Measurements from ENCODE around the gene PLA2G4B. TPM values are rescaled to one million over a fixed set of nuclear protein-coding genes. Genes with fewer than 3 reads are reported as not detected.

The PLA2G4B gene
- total RNA-seq, 1 donor from 2014 or later = 8.2 TPM

GRCh38 chr15:41872166-41872747, 33.6 kb downstream of the PLA2G4B start:
- H3K36me3 ChIP-seq (ENCODE audit: control insufficient read depth, insufficient read depth, low read length) = no peaks in the 10 kb centered on the region
- H3K4me3 ChIP-seq (ENCODE audit: low read depth, low read length) = no peak overlapping the region
- TF ChIP-seq CTCF (IDR thresholded peaks at IDR 0.05; ENCODE audit: insufficient read depth, low read length, severe bottlenecking) = no peak
- no peaks in the 10 kb centered on the region for H3K27me3 ChIP-seq (ENCODE audit: control insufficient read depth, insufficient read depth, low read length)
- FAIRE-seq = no peak
- peak; percentile 74 for DNase-seq (ENCODE audit: low read depth)

GRCh38 chr15:41873711-41874110, 35.1 kb downstream of the PLA2G4B start:
- H3K27me3 ChIP-seq (ENCODE audit: control insufficient read depth, insufficient read depth, low read length) = no peaks in the 10 kb centered on the region
- H3K36me3 ChIP-seq (ENCODE audit: control insufficient read depth, insufficient read depth, low read length) = no peaks in the 10 kb centered on the region
- DNase-seq (ENCODE audit: low read depth) (no peak), FAIRE-seq (no peak)
- no peak overlapping the region for H3K4me3 ChIP-seq (ENCODE audit: low read depth, low read length)
- TF ChIP-seq CTCF (IDR thresholded peaks at IDR 0.05; ENCODE audit: insufficient read depth, low read length, severe bottlenecking) = no peak

GRCh38 chr15:41874736-41875135, 36.1 kb downstream of the PLA2G4B start:
- no peak for DNase-seq (ENCODE audit: low read depth)
- FAIRE-seq = no peak
- Histone ChIP-seq H3K27me3 (ENCODE audit: control insufficient read depth, insufficient read depth, low read length) (no peaks in the 10 kb centered on the region), H3K36me3 (ENCODE audit: control insufficient read depth, insufficient read depth, low read length) (no peaks in the 10 kb centered on the region), H3K4me3 (ENCODE audit: low read depth, low read length) (no peak overlapping the region)
- no peak for TF ChIP-seq CTCF (IDR thresholded peaks at IDR 0.05; ENCODE audit: insufficient read depth, low read length, severe bottlenecking)

- Histone ChIP-seq H3K36me3 (ENCODE audit: control insufficient read depth, insufficient read depth, low read length) (no peaks in the 10 kb centered on the region), H3K27me3 (ENCODE audit: control insufficient read depth, insufficient read depth, low read length) (peaks cover 3% of the 10 kb centered on the region), H3K4me3 (ENCODE audit: low read depth, low read length) (no peak overlapping the region)
- FAIRE-seq (no peak), DNase-seq (ENCODE audit: low read depth) (no peak)
- no peak for TF ChIP-seq CTCF (IDR thresholded peaks at IDR 0.05; ENCODE audit: insufficient read depth, low read length, severe bottlenecking)
Measured at GRCh38 chr15:41876007-41876406, 37.4 kb downstream of the PLA2G4B start.

GRCh38 chr15:41876689-41877088, 38.0 kb downstream of the PLA2G4B start:
- DNase-seq (ENCODE audit: low read depth) (no peak), FAIRE-seq (no peak)
- Histone ChIP-seq H3K27me3 (ENCODE audit: control insufficient read depth, insufficient read depth, low read length) (peaks cover 3% of the 10 kb centered on the region), H3K36me3 (ENCODE audit: control insufficient read depth, insufficient read depth, low read length) (no peaks in the 10 kb centered on the region), H3K4me3 (ENCODE audit: low read depth, low read length) (no peak overlapping the region)
- no peak for TF ChIP-seq CTCF (IDR thresholded peaks at IDR 0.05; ENCODE audit: insufficient read depth, low read length, severe bottlenecking)
